Prostate gland (tissue), 2 donors: ENCODE data around the gene EML1. TPM values are rescaled to one million over a fixed set of nuclear protein-coding genes. Genes with fewer than 3 reads are reported as not detected.

Source experiments
- DNase-seq: peaks from one replicate; pipeline ENCODE4 v3.0.0-alpha.2; 2019; ENCODE audit warnings: low spot score
- H3K27ac ChIP-seq, 2 donors: fragments of 200-600 bp; sonication (generic); 2 replicates each; pipeline ENCODE4 v1.5.1; 2017 to 2019
- H3K27me3 ChIP-seq: fragments of 200-600 bp; sonication (generic); replicated peaks from 2 replicates; pipeline ENCODE4 v1.5.1; 2019; ENCODE audit not compliant: insufficient read depth
- H3K36me3 ChIP-seq, 2 donors: fragments of 200-600 bp; sonication (generic); 1 replicate in 1 of 2; 2 replicates in 1 of 2; pipeline versions ENCODE4 v1.5.1 to v1.8.1; 2017 to 2019
- H3K4me1 ChIP-seq: fragments of 200-600 bp; sonication (generic); replicated peaks from 2 replicates; pipeline ENCODE4 v1.5.1; 2019
- H3K4me3 ChIP-seq, 2 donors: fragments of 200-600 bp; sonication (generic); 2 replicates each; pipeline ENCODE4 v1.5.1; 2017 to 2019
- H3K9me3 ChIP-seq: fragments of 200-600 bp; sonication (generic); 2 replicates; pipeline ENCODE4 v1.5.1; 2017
- POLR2A ChIP-seq: fragments of 450-650 bp; IDR thresholded peaks from one replicate; pipeline ENCODE4 v1.6.1; 2016; ENCODE audit warnings: antibody characterized with exemption, mild to moderate bottlenecking
- POLR2AphosphoS5 ChIP-seq: sonication (generic); formaldehyde crosslinking; IDR thresholded peaks from one replicate; pipeline ENCODE4 v1.6.1; 2017; ENCODE audit warnings: antibody characterized with exemption
- WGBS: methylation state at CpG from one replicate; pipeline ENCODE4 v1.1.5; 2018; 5-methylcytosine and 5-hydroxymethylcytosine counted together
- intact Hi-C: fragments of 100-400 bp; cut with DNase I; formaldehyde crosslinking; loops from one replicate; pipeline ENCODE4 v1.14.2; 2022
- small RNA-seq, 2 donors: library from RNA; depleted of rRNA; stranded (forward); fragments of <200 nt; gene quantifications; one replicate each; pipeline ENCODE3, GENCODE V24; 2016
- total RNA-seq, 2 donors: library from RNA; depleted of rRNA; stranded (reverse); fragments of >200 nt; gene quantifications; one replicate each; pipeline ENCODE4 v1.1.0, GENCODE V29; 2016
- TF ChIP-seq, protein P1 (sequence below), 4 experiments: fragments of 200-600 bp in 2 of 4; fragments of 450-650 bp in 2 of 4; sonication (generic) in 2 of 4; IDR thresholded peaks; 1 replicate in 3 of 4; 2 replicates in 1 of 4; pipeline ENCODE4 v1.5.1; 2016 to 2019; ENCODE audit warnings: antibody characterized with exemption in 4 of 4, mild to moderate bottlenecking in 2 of 4, moderate library complexity in 2 of 4

Gene EML1
- total RNA-seq, 2 donors from 2014 or later = 7.0 to 31.8 TPM

DNA sequence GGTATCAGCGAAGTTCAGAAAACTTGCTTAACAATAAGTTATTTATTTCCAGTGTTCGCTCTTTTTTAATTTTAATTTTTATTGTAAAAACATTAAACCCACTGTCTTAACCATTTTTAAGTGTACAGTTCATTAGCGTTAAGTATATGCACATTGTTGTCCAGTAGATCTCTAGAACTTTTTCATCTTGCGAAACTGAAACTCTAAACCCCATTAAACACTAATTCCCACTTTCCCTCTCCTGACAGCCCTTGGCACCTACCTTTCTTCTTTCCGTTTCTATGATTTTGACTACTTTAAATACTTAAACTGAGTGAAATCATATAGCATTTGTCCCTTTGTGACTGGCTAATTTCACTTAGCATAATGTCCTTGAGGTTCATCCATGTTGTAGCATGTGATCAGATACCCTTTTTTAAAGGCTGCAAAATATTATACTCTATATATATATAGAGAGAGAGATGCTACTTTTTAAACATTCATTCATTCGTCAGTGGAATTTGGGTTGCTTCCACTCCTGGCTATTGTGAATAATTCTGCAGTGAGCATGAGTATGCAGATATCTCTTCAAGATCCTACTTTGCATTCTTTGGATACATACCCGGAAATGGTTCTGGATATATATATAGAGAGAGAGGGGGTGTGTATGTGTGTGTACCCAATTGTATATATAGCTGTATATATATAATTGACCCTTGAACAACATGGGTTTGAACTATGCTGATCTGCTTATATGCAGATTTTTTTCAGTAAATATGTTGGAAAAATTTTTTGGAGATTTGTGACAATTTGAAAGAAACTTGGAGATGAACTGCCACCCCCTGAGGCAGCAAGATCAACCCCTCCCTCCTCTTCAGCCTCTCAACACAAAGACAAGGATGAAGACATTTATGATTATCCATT, 197.3 kb downstream of the EML1 start:
- no peaks in the 10 kb centered on the region for H3K4me1 ChIP-seq
- no peaks in the 10 kb centered on the region for H3K36me3 ChIP-seq
- H3K27ac ChIP-seq = no peak overlapping the region
- H3K27me3 ChIP-seq = no peaks in the 10 kb centered on the region
- no peak for DNase-seq
- 82% methylated on average over 7 of the region's 7 CpGs for WGBS
- intact Hi-C loops = no loop called here
- TF ChIP-seq POLR2AphosphoS5 = no peak
- TF ChIP-seq, protein P1, sequence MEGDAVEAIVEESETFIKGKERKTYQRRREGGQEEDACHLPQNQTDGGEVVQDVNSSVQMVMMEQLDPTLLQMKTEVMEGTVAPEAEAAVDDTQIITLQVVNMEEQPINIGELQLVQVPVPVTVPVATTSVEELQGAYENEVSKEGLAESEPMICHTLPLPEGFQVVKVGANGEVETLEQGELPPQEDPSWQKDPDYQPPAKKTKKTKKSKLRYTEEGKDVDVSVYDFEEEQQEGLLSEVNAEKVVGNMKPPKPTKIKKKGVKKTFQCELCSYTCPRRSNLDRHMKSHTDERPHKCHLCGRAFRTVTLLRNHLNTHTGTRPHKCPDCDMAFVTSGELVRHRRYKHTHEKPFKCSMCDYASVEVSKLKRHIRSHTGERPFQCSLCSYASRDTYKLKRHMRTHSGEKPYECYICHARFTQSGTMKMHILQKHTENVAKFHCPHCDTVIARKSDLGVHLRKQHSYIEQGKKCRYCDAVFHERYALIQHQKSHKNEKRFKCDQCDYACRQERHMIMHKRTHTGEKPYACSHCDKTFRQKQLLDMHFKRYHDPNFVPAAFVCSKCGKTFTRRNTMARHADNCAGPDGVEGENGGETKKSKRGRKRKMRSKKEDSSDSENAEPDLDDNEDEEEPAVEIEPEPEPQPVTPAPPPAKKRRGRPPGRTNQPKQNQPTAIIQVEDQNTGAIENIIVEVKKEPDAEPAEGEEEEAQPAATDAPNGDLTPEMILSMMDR (IDR thresholded peaks at IDR 0.05) = no peak
- no peak for TF ChIP-seq POLR2A
- H3K4me3 ChIP-seq = no peak overlapping the region
- no peaks in the 10 kb centered on the region for H3K9me3 ChIP-seq

DNA sequence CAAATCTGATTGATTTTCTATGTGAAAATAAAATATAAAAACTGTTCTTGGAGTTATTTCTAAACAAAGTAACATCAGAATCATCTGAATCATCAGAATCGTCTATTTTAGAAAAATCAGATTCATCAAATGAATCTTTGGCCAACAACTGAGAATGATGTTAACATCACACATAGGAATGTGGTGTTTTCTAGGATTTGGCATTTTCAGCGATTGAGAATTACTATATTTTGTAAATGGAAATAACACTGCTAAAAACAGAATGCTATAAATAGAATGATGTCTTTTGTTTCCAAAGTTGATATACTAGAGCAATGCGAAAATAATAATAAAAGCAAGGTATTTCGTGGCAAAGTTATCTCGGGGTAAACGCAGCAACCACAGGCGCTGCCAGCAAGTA, 198.1 kb downstream of the EML1 start:
- WGBS = 85% methylated on average over 7 of the region's 7 CpGs
- no peaks in the 10 kb centered on the region for H3K4me1 ChIP-seq

More for the DNA sequence above, 198.1 kb downstream of the EML1 start:
- TF ChIP-seq POLR2AphosphoS5 (no peak), POLR2A (no peak)
- TF ChIP-seq, protein P1 (IDR thresholded peaks at IDR 0.05) = no peak
- no peaks in the 10 kb centered on the region for H3K36me3 ChIP-seq
- DNase-seq = no peak
- intact Hi-C loops = no loop called here
- H3K27ac ChIP-seq = no peak overlapping the region
- no peak overlapping the region for H3K4me3 ChIP-seq
- H3K27me3 ChIP-seq = no peaks in the 10 kb centered on the region
- no peaks in the 10 kb centered on the region for H3K9me3 ChIP-seq

Small RNA genes lying within 50 kb of the gene (small RNA-seq; reads per million reads assigned to genes)
- gene RNU1-47P = 0 reads per million in 2 donors

Other genes with a start within 250 kb of the EML1 start
- 10 to 100 TPM; 35.1 to 47.2 TPM for gene CCDC85C, start 189.2 kb upstream of the EML1 start, total RNA-seq
- 1 to 10 TPM; 2.8 to 4.5 TPM for gene HHIPL1, start 148.3 kb upstream of the EML1 start, total RNA-seq
- 1 to 10 TPM in 1 of 2 donors, under 1 TPM in 1; 0.46 to 6.5 TPM for gene CYP46A1, start 109.1 kb upstream of the EML1 start, total RNA-seq